ENCODE results near the gene CHMP6.

Gene CHMP6

GRCh38 chr17:80989586-80989913 lies 2.1 kb upstream of the CHMP6 start:
- no peaks in the 10 kb centered on the region for H3K36me3 ChIP-seq (ENCODE audit: control insufficient read depth, insufficient read depth, low read length)
- no peak overlapping the region for H3K4me3 ChIP-seq (ENCODE audit: low read depth, low read length)
- no peaks in the 10 kb centered on the region; the same call in 1 of the 2 replicates for H3K27me3 ChIP-seq (ENCODE audit: control insufficient read depth, insufficient read depth, low read length)
- no peaks in the 10 kb centered on the region for H3K9me3 ChIP-seq (ENCODE audit: control insufficient read depth, insufficient read depth, low read length)
- H3K27ac ChIP-seq (ENCODE audit: low read depth, low read length): no peak overlapping the region
- no peaks in the 10 kb centered on the region; the same call in 1 of the 2 replicates for H3K4me1 ChIP-seq (ENCODE audit: control insufficient read depth, insufficient read depth, low read length)
- H3K9ac ChIP-seq (ENCODE audit: low read depth, low read length): no peak overlapping the region

- no peak overlapping the region for H3K9ac ChIP-seq (ENCODE audit: low read depth, low read length)
- peaks cover 9% of the 10 kb centered on the region for H3K36me3 ChIP-seq (ENCODE audit: control insufficient read depth, insufficient read depth, low read length)
- no peaks in the 10 kb centered on the region; the same call in 1 of the 2 replicates for H3K27me3 ChIP-seq (ENCODE audit: control insufficient read depth, insufficient read depth, low read length)
- H3K9me3 ChIP-seq (ENCODE audit: control insufficient read depth, insufficient read depth, low read length): no peaks in the 10 kb centered on the region
- no peaks in the 10 kb centered on the region; the same call in 1 of the 2 replicates for H3K4me1 ChIP-seq (ENCODE audit: control insufficient read depth, insufficient read depth, low read length)
- H3K27ac ChIP-seq (ENCODE audit: low read depth, low read length): no peak overlapping the region
- peak overlapping the region; percentile 71 for H3K4me3 ChIP-seq (ENCODE audit: low read depth, low read length)
These were observed 558 bp upstream of the CHMP6 start for GRCh38 chr17:80990921-80991644.

GRCh38 chr17:80992077-80992947 lies 671 bp downstream of the CHMP6 start:
- H3K27me3 ChIP-seq (ENCODE audit: control insufficient read depth, insufficient read depth, low read length): no peaks in the 10 kb centered on the region; the same call in 1 of the 2 replicates
- H3K4me3 ChIP-seq (ENCODE audit: low read depth, low read length): peak overlapping the region; percentile 71
- H3K9ac ChIP-seq (ENCODE audit: low read depth, low read length): no peak overlapping the region; the same call in 1 of the 2 replicates
- no peaks in the 10 kb centered on the region; the same call in 1 of the 2 replicates for H3K4me1 ChIP-seq (ENCODE audit: control insufficient read depth, insufficient read depth, low read length)
- H3K9me3 ChIP-seq (ENCODE audit: control insufficient read depth, insufficient read depth, low read length): no peaks in the 10 kb centered on the region
- no peak overlapping the region for H3K27ac ChIP-seq (ENCODE audit: low read depth, low read length)
- peaks cover 20% of the 10 kb centered on the region for H3K36me3 ChIP-seq (ENCODE audit: control insufficient read depth, insufficient read depth, low read length)

GRCh38 chr17:80992948-80993624 lies 1.4 kb downstream of the CHMP6 start:
- Histone ChIP-seq H3K27me3 (ENCODE audit: control insufficient read depth, insufficient read depth, low read length) (no peaks in the 10 kb centered on the region; the same call in 1 of the 2 replicates), H3K4me1 (ENCODE audit: control insufficient read depth, insufficient read depth, low read length) (no peaks in the 10 kb centered on the region; the same call in 1 of the 2 replicates), H3K36me3 (ENCODE audit: control insufficient read depth, insufficient read depth, low read length) (peaks cover 27% of the 10 kb centered on the region), H3K9ac (ENCODE audit: low read depth, low read length) (no peak overlapping the region), H3K27ac (ENCODE audit: low read depth, low read length) (no peak overlapping the region), H3K9me3 (ENCODE audit: control insufficient read depth, insufficient read depth, low read length) (no peaks in the 10 kb centered on the region), H3K4me3 (ENCODE audit: low read depth, low read length) (peak overlapping the region; percentile 71)

- Histone ChIP-seq H3K27ac (ENCODE audit: low read depth, low read length) (no peak overlapping the region), H3K9me3 (ENCODE audit: control insufficient read depth, insufficient read depth, low read length) (no peaks in the 10 kb centered on the region), H3K4me3 (ENCODE audit: low read depth, low read length) (no peak overlapping the region), H3K27me3 (ENCODE audit: control insufficient read depth, insufficient read depth, low read length) (no peaks in the 10 kb centered on the region; the same call in 1 of the 2 replicates), H3K9ac (ENCODE audit: low read depth, low read length) (no peak overlapping the region), H3K36me3 (ENCODE audit: control insufficient read depth, insufficient read depth, low read length) (peaks cover 38% of the 10 kb centered on the region), H3K4me1 (ENCODE audit: control insufficient read depth, insufficient read depth, low read length) (no peaks in the 10 kb centered on the region; the same call in 1 of the 2 replicates)
These were observed 3.5 kb downstream of the CHMP6 start for GRCh38 chr17:80995131-80995530.

GRCh38 chr17:80996422-80997305 lies 5.0 kb downstream of the CHMP6 start:
- Histone ChIP-seq H3K9me3 (ENCODE audit: control insufficient read depth, insufficient read depth, low read length) (no peaks in the 10 kb centered on the region), H3K9ac (ENCODE audit: low read depth, low read length) (no peak overlapping the region), H3K27ac (ENCODE audit: low read depth, low read length) (no peak overlapping the region), H3K4me1 (ENCODE audit: control insufficient read depth, insufficient read depth, low read length) (no peaks in the 10 kb centered on the region; the same call in 1 of the 2 replicates), H3K4me3 (ENCODE audit: low read depth, low read length) (no peak overlapping the region), H3K27me3 (ENCODE audit: control insufficient read depth, insufficient read depth, low read length) (no peaks in the 10 kb centered on the region; the same call in 1 of the 2 replicates), H3K36me3 (ENCODE audit: control insufficient read depth, insufficient read depth, low read length) (peaks cover 38% of the 10 kb centered on the region)

- Histone ChIP-seq H3K9me3 (ENCODE audit: control insufficient read depth, insufficient read depth, low read length) (no peaks in the 10 kb centered on the region), H3K4me1 (ENCODE audit: control insufficient read depth, insufficient read depth, low read length) (no peaks in the 10 kb centered on the region; the same call in 1 of the 2 replicates), H3K27ac (ENCODE audit: low read depth, low read length) (no peak overlapping the region), H3K36me3 (ENCODE audit: control insufficient read depth, insufficient read depth, low read length) (peaks cover 38% of the 10 kb centered on the region), H3K27me3 (ENCODE audit: control insufficient read depth, insufficient read depth, low read length) (peaks cover 4% of the 10 kb centered on the region), H3K9ac (ENCODE audit: low read depth, low read length) (no peak overlapping the region), H3K4me3 (ENCODE audit: low read depth, low read length) (no peak overlapping the region)
These were observed 5.9 kb downstream of the CHMP6 start for GRCh38 chr17:80997424-80998117.

- H3K36me3 ChIP-seq (ENCODE audit: control insufficient read depth, insufficient read depth, low read length): peaks cover 38% of the 10 kb centered on the region
- peaks cover 11% of the 10 kb centered on the region for H3K27me3 ChIP-seq (ENCODE audit: control insufficient read depth, insufficient read depth, low read length)
- no peak overlapping the region for H3K9ac ChIP-seq (ENCODE audit: low read depth, low read length)
- no peaks in the 10 kb centered on the region for H3K9me3 ChIP-seq (ENCODE audit: control insufficient read depth, insufficient read depth, low read length)
- H3K4me1 ChIP-seq (ENCODE audit: control insufficient read depth, insufficient read depth, low read length): no peaks in the 10 kb centered on the region
- no peak overlapping the region for H3K4me3 ChIP-seq (ENCODE audit: low read depth, low read length)
- no peak overlapping the region for H3K27ac ChIP-seq (ENCODE audit: low read depth, low read length)
These were observed 6.6 kb downstream of the CHMP6 start for GRCh38 chr17:80998118-80998747.

GRCh38 chr17:80998748-80999535 lies 7.3 kb downstream of the CHMP6 start:
- H3K9ac ChIP-seq (ENCODE audit: low read depth, low read length): no peak overlapping the region
- no peaks in the 10 kb centered on the region for H3K9me3 ChIP-seq (ENCODE audit: control insufficient read depth, insufficient read depth, low read length)
- no peak overlapping the region for H3K27ac ChIP-seq (ENCODE audit: low read depth, low read length)
- no peak overlapping the region for H3K4me3 ChIP-seq (ENCODE audit: low read depth, low read length)
- peaks cover 38% of the 10 kb centered on the region for H3K36me3 ChIP-seq (ENCODE audit: control insufficient read depth, insufficient read depth, low read length)
- H3K27me3 ChIP-seq (ENCODE audit: control insufficient read depth, insufficient read depth, low read length): peaks cover 18% of the 10 kb centered on the region
- no peaks in the 10 kb centered on the region for H3K4me1 ChIP-seq (ENCODE audit: control insufficient read depth, insufficient read depth, low read length)
